Osteocyte (in vitro differentiated cells): ENCODE measurements around the gene LCN9. TPM values are rescaled to one million over a fixed set of nuclear protein-coding genes. Genes with fewer than 3 reads are reported as not detected.

Experiments
- DNase-seq: peaks from one replicate; pipeline ENCODE4 v3.0.0; 2021; ENCODE audit warnings: mixed read lengths; ENCODE audit not compliant: unreplicated experiment; ENCODE audit errors: extremely low spot score
- H3K27ac Mint-ChIP-seq: one replicate; pipeline ENCODE4 v1.8.0; 2021; ENCODE audit warnings: mild to moderate bottlenecking, mixed read lengths; ENCODE audit not compliant: unreplicated experiment
- H3K27me3 Mint-ChIP-seq: one replicate; pipeline ENCODE4 v1.8.0; 2021; ENCODE audit warnings: mixed read lengths; ENCODE audit not compliant: unreplicated experiment
- H3K36me3 Mint-ChIP-seq: one replicate; pipeline ENCODE4 v1.8.0; 2021; ENCODE audit warnings: mixed read lengths; ENCODE audit not compliant: unreplicated experiment
- H3K4me1 Mint-ChIP-seq: one replicate; pipeline ENCODE4 v1.8.0; 2021; ENCODE audit warnings: mixed read lengths; ENCODE audit not compliant: unreplicated experiment
- H3K4me3 Mint-ChIP-seq: one replicate; pipeline ENCODE4 v1.8.0; 2021; ENCODE audit warnings: mild to moderate bottlenecking, moderate library complexity, mixed read lengths; ENCODE audit not compliant: unreplicated experiment
- H3K9me3 Mint-ChIP-seq: one replicate; pipeline ENCODE4 v1.8.0; 2021; ENCODE audit warnings: mixed read lengths; ENCODE audit not compliant: unreplicated experiment
- CTCF ChIP-seq: fragments of 200-600 bp; sonication (generic); IDR thresholded peaks from 2 replicates; pipeline ENCODE4 v1.5.0; 2021; ENCODE audit warnings: antibody characterized with exemption, mild to moderate bottlenecking, moderate library complexity
- total RNA-seq: library from RNA; stranded (reverse); gene quantifications from 2 replicates; pipeline ENCODE4 v1.2.1, GENCODE V29; 2021

The LCN9 gene
- total RNA-seq, 1 donor from 2014 or later: not detected

GRCh38 chr9:135689011-135689410, 25.9 kb downstream of the LCN9 start:
- no peaks in the 10 kb centered on the region for H3K4me1 Mint-ChIP-seq
- H3K4me3 Mint-ChIP-seq: no peak overlapping the region
- H3K9me3 Mint-ChIP-seq: no peaks in the 10 kb centered on the region
- H3K27ac Mint-ChIP-seq: no peak overlapping the region
- no peaks in the 10 kb centered on the region for H3K27me3 Mint-ChIP-seq
- no peak for DNase-seq
- TF ChIP-seq CTCF: no peak
- no peaks in the 10 kb centered on the region for H3K36me3 Mint-ChIP-seq

GRCh38 chr9:135690836-135691570, 27.9 kb downstream of the LCN9 start:
- Mint-ChIP-seq H3K4me3 (no peak overlapping the region), H3K4me1 (no peaks in the 10 kb centered on the region), H3K27me3 (no peaks in the 10 kb centered on the region), H3K36me3 (no peaks in the 10 kb centered on the region), H3K27ac (no peak overlapping the region), H3K9me3 (no peaks in the 10 kb centered on the region)
- no peak for DNase-seq
- TF ChIP-seq CTCF: no peak

GRCh38 chr9:135692410-135692809, 29.3 kb downstream of the LCN9 start:
- DNase-seq: no peak
- H3K36me3 Mint-ChIP-seq: no peaks in the 10 kb centered on the region
- H3K9me3 Mint-ChIP-seq: no peaks in the 10 kb centered on the region
- H3K27me3 Mint-ChIP-seq: no peaks in the 10 kb centered on the region
- no peak overlapping the region for H3K4me3 Mint-ChIP-seq
- no peak overlapping the region for H3K27ac Mint-ChIP-seq
- H3K4me1 Mint-ChIP-seq: no peaks in the 10 kb centered on the region
- TF ChIP-seq CTCF: no peak

- Mint-ChIP-seq H3K4me3 (no peak overlapping the region), H3K9me3 (no peaks in the 10 kb centered on the region), H3K36me3 (no peaks in the 10 kb centered on the region), H3K4me1 (no peaks in the 10 kb centered on the region), H3K27ac (no peak overlapping the region), H3K27me3 (no peaks in the 10 kb centered on the region)
- TF ChIP-seq CTCF: no peak
- DNase-seq: no peak
Measured at GRCh38 chr9:135693265-135693664, 30.2 kb downstream of the LCN9 start.

- Mint-ChIP-seq H3K4me3 (no peak overlapping the region), H3K27ac (no peak overlapping the region), H3K36me3 (no peaks in the 10 kb centered on the region), H3K27me3 (no peaks in the 10 kb centered on the region), H3K4me1 (no peaks in the 10 kb centered on the region), H3K9me3 (no peaks in the 10 kb centered on the region)
- TF ChIP-seq CTCF: no peak
- no peak for DNase-seq
Measured at GRCh38 chr9:135693771-135694170, 30.7 kb downstream of the LCN9 start.
